Measurements from ENCODE around the gene NUMB.

DNA sequence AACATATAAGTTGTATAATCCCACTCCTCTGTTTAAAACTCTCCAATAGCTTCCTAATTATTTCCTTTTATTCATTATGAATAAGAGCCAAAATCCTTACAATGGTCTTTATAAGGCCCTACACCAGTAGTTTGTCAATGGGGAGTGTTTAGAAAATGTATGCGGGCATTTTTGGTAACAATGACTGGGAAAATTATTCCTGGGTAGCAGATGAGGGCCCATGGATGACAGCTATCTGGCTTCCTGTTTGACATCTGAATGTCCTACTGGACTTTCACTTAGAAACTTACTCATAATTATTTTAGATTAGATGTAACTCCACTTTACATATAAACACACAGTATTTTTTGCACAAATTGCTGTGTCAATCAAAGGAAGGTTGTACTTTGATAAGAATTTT lies 119.8 kb downstream of the NUMB start:
- TF ChIP-seq POLR2A (IDR thresholded peaks at IDR 0.05; ENCODE audit: low read length) (no peak), GATA1 (IDR thresholded peaks at IDR 0.05; ENCODE audit: low read depth, low read length) (no peak)

Measured in erythroblast (primary cell).